Mesodermal cell (in vitro differentiated cells): Measurements from ENCODE around the gene TBRG1.

Experiments
- H3K27ac ChIP-seq: 2 replicates; pipeline ENCODE4 v1.7.0; 2013; ENCODE audit warnings: mild to moderate bottlenecking, low read depth, low read length, moderate library complexity; ENCODE audit not compliant: severe bottlenecking
- H3K36me3 ChIP-seq: 2 replicates; pipeline ENCODE4 v1.7.1; 2013; ENCODE audit warnings: mild to moderate bottlenecking, low read length, moderate library complexity; ENCODE audit not compliant: control insufficient read depth, insufficient read depth
- H3K4me1 ChIP-seq: one replicate; pipeline ENCODE4 v1.7.1; 2013; ENCODE audit warnings: mild to moderate bottlenecking, low read length; ENCODE audit not compliant: insufficient read depth, control insufficient read depth, poor library complexity, severe bottlenecking
- H3K4me3 ChIP-seq: 2 replicates; pipeline ENCODE4 v1.7.0; 2013; ENCODE audit warnings: low read length, control low read depth, mild to moderate bottlenecking; ENCODE audit not compliant: insufficient read depth, poor library complexity, severe bottlenecking; ENCODE audit errors: extremely low read depth
- H3K9me3 ChIP-seq: 2 replicates; pipeline ENCODE4 v1.7.1; 2013; ENCODE audit warnings: mild to moderate bottlenecking, low read length, moderate library complexity; ENCODE audit not compliant: control insufficient read depth
- WGBS, 2 experiments: methylation state at CpG; one replicate each; pipeline ENCODE4 v1.1.5; 2013; ENCODE audit warnings: missing lambda C conversion rate in 2 of 2; ENCODE audit not compliant: insufficient coverage in 2 of 2; 5-methylcytosine and 5-hydroxymethylcytosine counted together

The TBRG1 gene

GRCh38 chr11:124642628-124643027 lies 20.0 kb downstream of the TBRG1 start:
- 89 to 93% methylated on average over 2 to 3 of the region's 3 CpGs for WGBS, 2 experiments
- Histone ChIP-seq H3K9me3 (peaks cover 6% of the 10 kb centered on the region), H3K4me3 (no peak overlapping the region), H3K27ac (no peak overlapping the region), H3K4me1 (no peaks in the 10 kb centered on the region), H3K36me3 (peaks cover 4% of the 10 kb centered on the region)

- Histone ChIP-seq H3K27ac (no peak overlapping the region), H3K4me3 (no peak overlapping the region), H3K9me3 (peaks cover 6% of the 10 kb centered on the region), H3K36me3 (no peaks in the 10 kb centered on the region), H3K4me1 (no peaks in the 10 kb centered on the region)
- 86 to 95% methylated on average over 5 to 7 of the region's 10 CpGs for WGBS, 2 experiments
Observed at GRCh38 chr11:124643042-124643604, 20.5 kb downstream of the TBRG1 start.

GRCh38 chr11:124643605-124644425 lies 21.2 kb downstream of the TBRG1 start:
- Histone ChIP-seq H3K27ac (no peak overlapping the region), H3K36me3 (no peaks in the 10 kb centered on the region), H3K4me3 (no peak overlapping the region), H3K9me3 (peaks cover 6% of the 10 kb centered on the region), H3K4me1 (no peaks in the 10 kb centered on the region)
- 44 to 71% methylated on average over 2 of the region's 3 CpGs for WGBS, 2 experiments

GRCh38 chr11:124644426-124645280 lies 22.0 kb downstream of the TBRG1 start:
- WGBS, 2 experiments: 17 to 47% methylated on average over 11 to 12 of the region's 16 CpGs
- Histone ChIP-seq H3K36me3 (no peaks in the 10 kb centered on the region), H3K4me1 (no peaks in the 10 kb centered on the region), H3K9me3 (peaks cover 6% of the 10 kb centered on the region), H3K27ac (no peak overlapping the region), H3K4me3 (no peak overlapping the region)

- no peak overlapping the region for H3K4me3 ChIP-seq
- WGBS, 2 experiments: 100% methylated on average over 1 of the region's 3 CpGs; no CpG with 5 or more reads in 1 of the 2 experiments
- H3K4me1 ChIP-seq: no peaks in the 10 kb centered on the region
- no peaks in the 10 kb centered on the region for H3K36me3 ChIP-seq
- H3K27ac ChIP-seq: no peak overlapping the region
- H3K9me3 ChIP-seq: no peaks in the 10 kb centered on the region
Observed at GRCh38 chr11:124646148-124646547, 23.5 kb downstream of the TBRG1 start.

- Histone ChIP-seq H3K9me3 (no peaks in the 10 kb centered on the region), H3K4me3 (no peak overlapping the region), H3K36me3 (no peaks in the 10 kb centered on the region), H3K4me1 (no peaks in the 10 kb centered on the region), H3K27ac (no peak overlapping the region)
- 85 to 92% methylated on average over 4 to 5 of the region's 6 CpGs for WGBS, 2 experiments
Observed at GRCh38 chr11:124648610-124649009, 25.9 kb downstream of the TBRG1 start.

GRCh38 chr11:124656774-124657630 lies 34.3 kb downstream of the TBRG1 start:
- Histone ChIP-seq H3K4me1 (no peaks in the 10 kb centered on the region), H3K9me3 (no peaks in the 10 kb centered on the region), H3K36me3 (no peaks in the 10 kb centered on the region), H3K27ac (no peak overlapping the region), H3K4me3 (no peak overlapping the region)
- 29 to 35% methylated on average over 9 to 13 of the region's 16 CpGs for WGBS, 2 experiments

GRCh38 chr11:124657904-124658303 lies 35.2 kb downstream of the TBRG1 start:
- no CpG with 5 or more reads among the region's 5 CpGs for WGBS, 2 experiments
- H3K27ac ChIP-seq: no peak overlapping the region
- no peaks in the 10 kb centered on the region for H3K9me3 ChIP-seq
- no peak overlapping the region for H3K4me3 ChIP-seq
- no peaks in the 10 kb centered on the region for H3K4me1 ChIP-seq
- H3K36me3 ChIP-seq: no peaks in the 10 kb centered on the region

- H3K9me3 ChIP-seq: no peaks in the 10 kb centered on the region
- no peak overlapping the region for H3K4me3 ChIP-seq
- H3K36me3 ChIP-seq: no peaks in the 10 kb centered on the region
- H3K27ac ChIP-seq: no peak overlapping the region
- no peaks in the 10 kb centered on the region for H3K4me1 ChIP-seq
- WGBS, 2 experiments: 80% methylated on average over 2 of the region's 3 CpGs; no CpG with 5 or more reads in 1 of the 2 experiments
Observed at GRCh38 chr11:124658501-124658900, 35.8 kb downstream of the TBRG1 start.

GRCh38 chr11:124658986-124659385 lies 36.3 kb downstream of the TBRG1 start:
- H3K36me3 ChIP-seq: no peaks in the 10 kb centered on the region

More at GRCh38 chr11:124658986-124659385, 36.3 kb downstream of the TBRG1 start:
- H3K9me3 ChIP-seq: no peaks in the 10 kb centered on the region
- no peak overlapping the region for H3K27ac ChIP-seq
- no peaks in the 10 kb centered on the region for H3K4me1 ChIP-seq
- no peak overlapping the region for H3K4me3 ChIP-seq
- WGBS, 2 experiments: 86 to 100% methylated on average over 1 of the region's 1 CpG
